Duodenal mucosa (tissue), 2 donors: ENCODE measurements around the gene DNAJC28.
"Not testable (repeated sequence)": the region's sequence is repeated elsewhere in the genome, so short reads cannot be mapped to it uniquely, and the experiment has no call there.

Experiments used
- H3K27ac ChIP-seq: one replicate; pipeline ENCODE4 v1.7.0; 2013; ENCODE audit warnings: low read depth, low read length
- H3K27me3 ChIP-seq, 2 donors: one replicate each; pipeline ENCODE4 v1.7.0; 2013; ENCODE audit warnings: low read length in 2 of 2, control low read depth in 1 of 2; ENCODE audit not compliant: insufficient read depth in 2 of 2, control insufficient read depth in 1 of 2
- H3K36me3 ChIP-seq, 2 donors: one replicate each; pipeline ENCODE4 v1.7.0; 2013; ENCODE audit warnings: low read length in 2 of 2, control low read depth in 1 of 2; ENCODE audit not compliant: insufficient read depth in 2 of 2, control insufficient read depth in 1 of 2
- H3K4me1 ChIP-seq, 2 donors: one replicate each; pipeline ENCODE4 v1.7.0; 2013; ENCODE audit warnings: low read length in 2 of 2, control low read depth in 1 of 2; ENCODE audit not compliant: insufficient read depth in 2 of 2, control insufficient read depth in 1 of 2
- H3K4me3 ChIP-seq, 2 donors: one replicate each; pipeline ENCODE4 v1.7.0; 2013; ENCODE audit warnings: low read length in 2 of 2, low read depth in 1 of 2
- H3K9ac ChIP-seq, 2 donors: one replicate each; pipeline ENCODE4 v1.7.0; 2013; ENCODE audit warnings: low read length in 2 of 2, low read depth in 1 of 2
- H3K9me3 ChIP-seq, 2 donors: one replicate each; pipeline ENCODE4 v1.7.0; 2013; ENCODE audit warnings: low read length in 2 of 2, control low read depth in 1 of 2; ENCODE audit not compliant: control insufficient read depth in 1 of 2

The DNAJC28 gene

DNA sequence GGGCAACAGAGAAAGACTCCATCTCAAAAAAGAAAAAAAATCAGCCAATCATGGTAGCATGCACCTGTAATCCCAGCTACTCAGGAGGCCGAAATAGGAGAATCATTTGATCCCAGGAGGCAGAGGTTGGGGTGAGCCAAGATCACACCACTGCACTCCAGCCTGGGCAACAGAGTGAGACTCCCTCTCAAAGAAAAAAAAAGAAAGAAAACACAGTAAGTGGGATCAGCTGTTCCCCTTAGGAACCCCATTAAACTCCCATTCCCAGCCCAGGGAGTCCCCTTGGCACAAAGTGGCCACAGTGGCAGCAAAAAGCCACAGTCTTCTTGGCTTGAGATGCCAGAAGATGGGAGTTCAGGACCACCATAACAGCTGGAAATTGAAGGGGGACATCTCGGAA, 20.8 kb downstream of the DNAJC28 start:
- no peaks in the 10 kb centered on the region for H3K27me3 ChIP-seq
- H3K27ac ChIP-seq = no peak overlapping the region
- peaks cover 0 to 7% of the 10 kb centered on the region in 2 donors for H3K36me3 ChIP-seq
- no peaks in the 10 kb centered on the region for H3K4me1 ChIP-seq
- no peak overlapping the region for H3K9ac ChIP-seq
- no peaks in the 10 kb centered on the region for H3K9me3 ChIP-seq
- no peak overlapping the region for H3K4me3 ChIP-seq

DNA sequence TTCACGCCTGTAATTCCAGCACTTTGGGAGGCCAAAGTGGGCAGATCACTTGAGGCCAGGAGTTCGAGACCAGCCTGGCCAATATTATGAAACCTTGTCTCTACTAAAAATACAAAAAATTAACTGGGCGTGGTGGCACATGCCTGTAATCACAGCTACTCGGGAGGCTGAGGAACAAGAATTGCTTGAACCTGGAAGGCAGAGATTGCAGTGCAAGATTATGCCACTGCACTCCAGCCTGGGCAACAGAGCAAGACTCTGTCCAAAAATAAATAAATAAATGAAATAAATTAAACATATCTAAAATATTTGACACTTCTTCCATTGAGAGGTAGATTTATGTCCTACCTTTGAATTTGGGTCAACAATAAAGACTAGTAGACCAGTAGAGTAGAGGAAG, 22.3 kb downstream of the DNAJC28 start:
- H3K27ac ChIP-seq, H3K27me3 ChIP-seq, H3K4me3 ChIP-seq, H3K9ac ChIP-seq, H3K9me3 ChIP-seq, H3K4me1 ChIP-seq: not testable (repeated sequence)
- H3K36me3 ChIP-seq = peaks cover 0 to 13% of the 10 kb centered on the region in 2 donors

DNA sequence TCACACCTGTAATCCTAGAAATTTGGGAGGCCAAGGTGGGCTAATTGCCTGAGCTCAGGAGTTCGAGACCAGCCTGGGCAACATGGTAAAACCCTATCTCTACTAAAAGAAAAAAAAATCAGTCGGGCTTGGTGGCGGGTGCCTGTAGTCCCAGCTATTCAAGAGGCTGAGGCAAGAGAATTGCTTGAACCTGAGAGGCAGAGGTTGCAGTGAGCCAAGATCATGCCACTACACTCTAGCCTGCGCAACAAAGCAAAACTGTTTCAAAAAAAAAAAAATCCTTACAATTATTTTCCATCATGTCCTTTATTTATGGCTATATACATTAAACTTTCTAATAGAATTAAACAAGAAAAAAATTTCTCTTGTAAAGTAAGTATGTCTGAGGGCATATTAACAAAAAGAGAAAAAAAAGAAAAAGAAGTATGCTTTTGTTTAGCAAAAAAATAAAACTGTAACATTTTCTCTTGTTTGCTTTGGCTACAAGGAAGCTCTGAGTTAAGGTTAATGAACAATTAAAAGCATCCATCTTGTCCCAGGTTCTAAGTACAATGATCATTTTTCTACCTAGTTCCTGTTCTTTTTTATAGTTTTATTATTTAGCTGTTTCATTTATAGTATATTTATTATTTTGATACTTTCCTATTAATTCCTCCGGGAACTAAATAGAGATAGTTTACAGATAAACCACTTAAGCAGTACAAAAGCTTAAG, 29.8 kb downstream of the DNAJC28 start:
- H3K4me1 ChIP-seq = no peaks in the 10 kb centered on the region
- no peak overlapping the region for H3K4me3 ChIP-seq
- H3K27me3 ChIP-seq = no peaks in the 10 kb centered on the region
- peaks cover 6 to 42% of the 10 kb centered on the region in 2 donors for H3K36me3 ChIP-seq
- H3K27ac ChIP-seq = no peak overlapping the region
- H3K9ac ChIP-seq = no peak overlapping the region
- H3K9me3 ChIP-seq = no peaks in the 10 kb centered on the region

DNA sequence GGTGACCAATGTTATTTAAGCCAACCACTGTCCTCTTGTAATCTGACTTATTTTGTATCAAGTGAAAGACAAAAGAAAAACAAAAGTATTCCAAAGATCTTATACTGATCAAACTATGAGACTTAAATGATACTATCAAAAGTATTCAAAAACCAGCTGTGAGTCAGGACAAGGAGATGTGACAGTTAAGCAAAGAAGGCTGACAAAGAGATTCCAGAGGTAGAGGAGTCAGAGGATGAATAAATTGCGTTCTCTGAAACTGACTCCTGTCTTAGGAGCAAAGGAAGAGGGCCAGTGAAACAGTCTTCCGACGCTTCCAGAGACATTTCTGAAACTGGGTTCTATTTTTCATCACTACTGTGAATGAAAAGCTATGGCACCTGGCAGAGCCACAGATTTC, 32.7 kb downstream of the DNAJC28 start:
- H3K4me1 ChIP-seq = peaks cover 0 to 5% of the 10 kb centered on the region in 2 donors
- peaks cover 6 to 31% of the 10 kb centered on the region in 2 donors for H3K36me3 ChIP-seq
- H3K27ac ChIP-seq = no peak overlapping the region
- no peaks in the 10 kb centered on the region for H3K9me3 ChIP-seq
- no peak overlapping the region for H3K4me3 ChIP-seq
- H3K27me3 ChIP-seq = no peaks in the 10 kb centered on the region
- H3K9ac ChIP-seq = no peak overlapping the region

DNA sequence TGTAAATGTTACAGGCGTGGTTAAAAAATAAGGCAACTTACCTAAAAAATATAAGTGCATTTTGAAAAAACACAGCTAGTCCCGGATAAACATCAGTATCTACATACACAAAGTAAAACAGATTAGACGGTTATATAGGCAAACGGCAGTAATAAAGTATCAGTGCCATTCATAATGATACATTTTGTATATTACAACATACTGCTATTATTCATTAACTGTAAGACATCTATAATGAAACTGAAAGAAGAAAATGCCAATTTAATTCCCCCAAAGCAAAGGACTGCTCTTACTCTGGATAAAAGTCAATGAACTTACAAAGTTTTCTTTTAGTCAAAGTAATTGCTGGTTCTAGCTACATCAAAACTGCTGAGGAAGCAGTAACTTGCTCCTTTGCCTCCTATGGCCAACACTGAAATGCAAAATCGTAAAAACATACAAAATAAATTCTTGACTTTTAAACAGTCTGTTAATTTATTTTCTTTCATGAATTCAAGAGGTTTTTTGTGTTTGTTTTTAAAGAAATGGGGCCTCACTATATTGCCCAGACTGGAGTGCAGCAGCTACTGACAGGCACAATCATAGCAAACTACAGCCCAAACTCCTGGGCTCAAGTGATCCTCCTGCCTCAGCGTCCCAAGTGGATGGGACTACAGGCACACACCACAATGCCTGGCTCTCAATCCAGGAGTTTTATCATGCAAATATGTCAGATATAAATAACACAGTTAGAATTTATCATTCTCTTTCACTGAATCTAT, 35.6 kb downstream of the DNAJC28 start:
- Histone ChIP-seq H3K9me3 (no peaks in the 10 kb centered on the region), H3K9ac (peak overlapping the region in 1 of 2 donors; percentile 5), H3K4me1 (peaks cover 8 to 23% of the 10 kb centered on the region in 2 donors), H3K27ac (peak overlapping the region; percentile 1), H3K36me3 (peaks cover 6 to 21% of the 10 kb centered on the region in 2 donors), H3K4me3 (no peak overlapping the region), H3K27me3 (no peaks in the 10 kb centered on the region)

DNA sequence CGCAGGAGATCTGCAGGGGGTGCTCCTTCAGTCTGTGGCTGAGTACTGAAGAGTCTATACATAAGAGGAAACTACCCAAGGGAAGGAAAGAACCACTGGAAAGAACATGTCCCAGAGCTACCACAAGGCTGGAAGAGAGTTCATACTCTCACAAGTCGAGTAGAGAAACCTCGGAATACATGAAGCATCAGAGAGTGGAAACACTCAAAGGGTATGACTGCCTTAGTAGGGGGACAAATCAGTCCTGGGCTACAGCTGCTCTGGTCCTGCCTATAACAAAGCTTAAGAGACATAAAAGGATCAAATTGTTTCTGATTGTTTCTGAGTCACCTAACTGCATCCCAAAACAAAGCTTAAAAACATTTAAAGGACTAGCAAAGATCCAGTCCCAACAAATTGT, 39.2 kb downstream of the DNAJC28 start:
- H3K27ac ChIP-seq = peak overlapping the region; percentile 41
- no peaks in the 10 kb centered on the region for H3K27me3 ChIP-seq
- H3K4me1 ChIP-seq = peaks cover 8 to 26% of the 10 kb centered on the region in 2 donors
- peaks cover 0 to 15% of the 10 kb centered on the region in 2 donors for H3K36me3 ChIP-seq
- H3K9ac ChIP-seq = peak overlapping the region in 1 of 2 donors; percentile 3
- H3K9me3 ChIP-seq = no peaks in the 10 kb centered on the region
- no peak overlapping the region for H3K4me3 ChIP-seq

DNA sequence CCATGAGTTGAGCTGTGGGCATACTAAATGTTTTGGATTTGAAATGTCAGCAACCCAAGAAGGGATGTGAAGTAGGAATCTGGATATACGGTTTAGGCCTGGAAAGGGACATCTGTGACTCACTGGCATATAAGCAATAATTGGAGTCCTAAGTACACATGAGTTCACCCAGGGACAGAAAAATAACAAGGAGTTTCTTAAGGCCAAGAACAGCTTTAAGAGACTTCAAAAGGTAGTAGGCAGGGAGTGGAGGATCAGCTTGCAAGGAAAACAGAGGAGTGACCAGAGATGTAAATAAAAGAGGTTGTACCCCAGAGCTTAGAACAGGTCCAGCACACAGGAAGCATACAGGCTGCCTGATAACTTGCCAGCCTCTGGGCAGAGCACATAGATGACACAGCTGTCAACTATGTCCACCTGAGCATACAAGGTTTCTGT, 39.9 kb downstream of the DNAJC28 start:
- no peaks in the 10 kb centered on the region for H3K9me3 ChIP-seq
- H3K27ac ChIP-seq = peak overlapping the region; percentile 41
- H3K4me3 ChIP-seq = no peak overlapping the region
- peaks cover 0 to 15% of the 10 kb centered on the region in 2 donors for H3K36me3 ChIP-seq
- H3K27me3 ChIP-seq = no peaks in the 10 kb centered on the region
- H3K4me1 ChIP-seq = peaks cover 8 to 26% of the 10 kb centered on the region in 2 donors
- peak overlapping the region in 1 of 2 donors; percentile 3 for H3K9ac ChIP-seq

DNA sequence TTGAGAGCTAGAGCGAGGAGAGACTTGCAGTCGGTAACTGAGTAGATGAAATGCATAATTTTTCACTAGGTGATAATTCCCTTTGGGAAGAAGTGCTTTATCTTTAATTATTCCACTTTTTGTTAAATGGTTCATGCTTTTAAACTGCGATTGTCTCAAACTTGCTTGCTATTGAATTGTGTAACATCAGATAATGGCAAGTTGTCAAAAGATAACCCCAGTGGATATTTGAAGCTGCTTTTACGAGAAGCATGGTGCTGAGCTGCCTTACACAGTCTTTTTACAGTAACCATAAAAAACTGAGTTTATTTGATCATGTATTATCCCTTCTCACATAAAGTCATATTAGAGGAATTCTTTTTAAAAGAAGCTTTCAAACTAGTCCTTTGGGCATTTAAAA, 41.9 kb downstream of the DNAJC28 start:
- Histone ChIP-seq H3K4me3 (no peak overlapping the region), H3K27ac (no peak overlapping the region), H3K36me3 (peaks cover 0 to 12% of the 10 kb centered on the region in 2 donors), H3K9ac (no peak overlapping the region), H3K9me3 (no peaks in the 10 kb centered on the region), H3K27me3 (no peaks in the 10 kb centered on the region), H3K4me1 (peaks cover 8 to 20% of the 10 kb centered on the region in 2 donors)

DNA sequence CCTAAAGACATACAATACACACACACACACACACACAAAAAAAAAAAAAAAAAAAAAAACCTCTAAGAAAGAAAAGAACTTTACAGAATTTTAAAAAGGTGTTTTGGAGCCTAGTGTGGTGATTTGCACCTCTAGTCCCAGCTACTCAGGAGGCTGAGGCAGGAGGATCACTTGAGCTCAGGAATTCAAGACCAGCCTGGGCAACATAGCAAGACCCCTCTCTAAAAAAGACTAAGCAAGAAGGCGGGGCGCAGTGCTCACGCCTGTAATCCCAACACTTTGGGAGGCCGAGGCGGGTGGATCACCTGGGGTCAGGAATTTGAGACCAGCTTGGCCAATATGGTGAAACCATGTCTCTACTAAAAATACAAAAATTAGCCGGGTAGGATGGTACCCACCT, 44.9 kb downstream of the DNAJC28 start:
- not testable (repeated sequence) for H3K27ac ChIP-seq, H3K4me1 ChIP-seq, H3K4me3 ChIP-seq, H3K9ac ChIP-seq, H3K27me3 ChIP-seq, H3K9me3 ChIP-seq
- H3K36me3 ChIP-seq = peaks cover 0 to 11% of the 10 kb centered on the region in 2 donors

DNA sequence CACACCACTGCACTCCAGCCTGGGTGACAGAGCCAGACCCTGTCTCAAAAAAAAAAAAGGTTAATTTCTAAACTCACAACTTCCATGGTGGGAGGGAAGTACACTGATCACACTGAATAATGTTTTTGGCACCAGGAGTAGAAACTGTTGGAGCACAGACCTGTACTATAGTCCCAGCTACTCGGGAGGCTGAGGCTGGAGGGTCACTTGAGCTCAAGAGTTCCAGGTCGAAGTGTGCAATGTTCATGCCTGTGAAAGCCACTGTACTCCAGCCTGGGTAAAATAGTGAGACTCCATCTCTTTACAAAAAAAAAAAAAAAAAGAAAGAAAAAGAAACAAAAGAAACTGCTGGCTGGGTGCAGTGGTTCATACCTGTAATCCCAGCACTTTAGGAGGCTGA, 47.0 kb downstream of the DNAJC28 start:
- Histone ChIP-seq H3K27ac (no peak overlapping the region), H3K36me3 (peaks cover 0 to 9% of the 10 kb centered on the region in 2 donors), H3K4me3 (no peak overlapping the region), H3K4me1 (peaks cover 0 to 5% of the 10 kb centered on the region in 2 donors), H3K9ac (no peak overlapping the region), H3K27me3 (no peaks in the 10 kb centered on the region), H3K9me3 (no peaks in the 10 kb centered on the region)
